HEK293 (cell line): ENCODE results near the gene CACNA2D1.

Source experiments
- CTCF ChIA-PET: fragments of 350-600 bp; formaldehyde crosslinking; extraction: SDS; loops from one replicate; lab custom pipeline; 2021; ENCODE audit warnings: antibody characterized with exemption; lab: Yijun Ruan, JAX
- POLR2A ChIA-PET: fragments of 300-600 bp; formaldehyde crosslinking; extraction: SDS; loops from one replicate; lab custom pipeline; 2020; ENCODE audit warnings: antibody characterized with exemption, inconsistent platforms; lab: Yijun Ruan, JAX
- H3K27ac ChIP-seq: fragments of 200-500 bp; sonication (Bioruptor generic); 2 replicates; pipeline ENCODE4 v1.5.1; 2014; ENCODE audit warnings: low read depth, low read length, control low read depth, inconsistent platforms; ENCODE audit errors: extremely low read depth
- H3K36me3 ChIP-seq, 2 experiments: fragments of 200-500 bp in 1 of 2; sonication (Bioruptor generic) in 1 of 2; 1 replicate in 1 of 2; 2 replicates in 1 of 2; pipeline ENCODE4 v1.5.1; 2014 to 2017; ENCODE audit warnings: inconsistent platforms in 2 of 2, low read length in 2 of 2; ENCODE audit not compliant: control insufficient read depth in 2 of 2, insufficient read depth in 1 of 2
- H3K4me1 ChIP-seq: fragments of 200-500 bp; sonication (Bioruptor generic); 2 replicates; pipeline ENCODE4 v1.5.1; 2014; ENCODE audit warnings: mild to moderate bottlenecking, low read length, inconsistent platforms; ENCODE audit not compliant: control insufficient read depth, insufficient read depth
- H3K4me3 ChIP-seq: 2 replicates; pipeline ENCODE4 v1.5.1; 2011; ENCODE audit warnings: low read depth, mild to moderate bottlenecking, control low read depth, low read length, moderate library complexity
- H3K9me3 ChIP-seq: fragments of 200-500 bp; sonication (Bioruptor generic); 2 replicates; pipeline ENCODE4 v1.5.1; 2014; ENCODE audit warnings: low read depth, low read length, inconsistent platforms; ENCODE audit not compliant: control insufficient read depth, insufficient read depth
- GLI2 ChIP-seq: fragments of 450-650 bp; formaldehyde crosslinking; IDR thresholded peaks from 2 replicates; pipeline ENCODE4; 2017; ENCODE audit warnings: missing biosample characterization, missing genetic modification characterization, low read depth, borderline replicate concordance
- OSR2 ChIP-seq: fragments of 450-650 bp; formaldehyde crosslinking; IDR thresholded peaks from 2 replicates; pipeline ENCODE4 v1.5.1; 2016; ENCODE audit warnings: missing biosample characterization, missing genetic modification characterization
- ZFP69B ChIP-seq: fragments of 450-650 bp; formaldehyde crosslinking; IDR thresholded peaks from 2 replicates; pipeline ENCODE4 v1.5.1; 2016; ENCODE audit warnings: missing biosample characterization, missing genetic modification characterization
- ZIC2 ChIP-seq: fragments of 450-650 bp; formaldehyde crosslinking; IDR thresholded peaks from 2 replicates; pipeline ENCODE4 v1.5.1; 2016; ENCODE audit warnings: missing biosample characterization, missing genetic modification characterization
- ZNF121 ChIP-seq: fragments of 450-650 bp; formaldehyde crosslinking; IDR thresholded peaks from 2 replicates; pipeline ENCODE4 v1.5.1; 2016; ENCODE audit warnings: missing biosample characterization, missing genetic modification characterization
- ZNF138 ChIP-seq: fragments of 450-650 bp; formaldehyde crosslinking; IDR thresholded peaks from 2 replicates; pipeline ENCODE4 v1.5.1; 2016; ENCODE audit warnings: missing biosample characterization, missing genetic modification characterization, borderline replicate concordance
- ZNF2 ChIP-seq: fragments of 450-650 bp; formaldehyde crosslinking; IDR thresholded peaks from 2 replicates; pipeline ENCODE4 v1.5.1; 2016; ENCODE audit warnings: missing biosample characterization, missing genetic modification characterization
- ZNF248 ChIP-seq: fragments of 450-650 bp; formaldehyde crosslinking; IDR thresholded peaks from 2 replicates; pipeline ENCODE4 v1.5.1; 2017; ENCODE audit warnings: missing biosample characterization, missing genetic modification characterization
- ZNF292 ChIP-seq: fragments of 450-650 bp; formaldehyde crosslinking; IDR thresholded peaks from 2 replicates; pipeline ENCODE4 v1.5.1; 2016; ENCODE audit warnings: low read depth, missing biosample characterization, missing genetic modification characterization, borderline replicate concordance
- ZNF394 ChIP-seq: fragments of 450-650 bp; formaldehyde crosslinking; IDR thresholded peaks from 2 replicates; pipeline ENCODE4 v1.5.1; 2016; ENCODE audit warnings: missing biosample characterization, missing genetic modification characterization, mild to moderate bottlenecking, moderate library complexity, borderline replicate concordance
- ZNF416 ChIP-seq: fragments of 450-650 bp; formaldehyde crosslinking; IDR thresholded peaks from 2 replicates; pipeline ENCODE4 v1.5.1; 2016; ENCODE audit warnings: missing biosample characterization, missing genetic modification characterization
- ZNF529 ChIP-seq: fragments of 450-650 bp; formaldehyde crosslinking; IDR thresholded peaks from 2 replicates; pipeline ENCODE4 v1.5.1; 2017; ENCODE audit warnings: missing genetic modification characterization, missing biosample characterization; ENCODE audit not compliant: insufficient replicate concordance
- ZNF629 ChIP-seq: fragments of 450-650 bp; formaldehyde crosslinking; IDR thresholded peaks from 2 replicates; pipeline ENCODE4 v1.5.1; 2017; ENCODE audit warnings: missing biosample characterization, missing genetic modification characterization
- ZNF768 ChIP-seq: fragments of 450-650 bp; formaldehyde crosslinking; IDR thresholded peaks from 2 replicates; pipeline ENCODE4 v1.5.1; 2018; ENCODE audit warnings: missing biosample characterization, mild to moderate bottlenecking, missing genetic modification characterization
- TF ChIP-seq, protein P1 (sequence below): fragments of 450-650 bp; IDR thresholded peaks from 2 replicates; pipeline ENCODE4 v1.5.1; 2018; ENCODE audit warnings: missing biosample characterization, missing genetic modification characterization
- TF ChIP-seq, protein P2 (sequence below): fragments of 450-650 bp; formaldehyde crosslinking; IDR thresholded peaks from 2 replicates; pipeline ENCODE4 v1.5.1; 2016; ENCODE audit warnings: missing biosample characterization, missing genetic modification characterization
- TF ChIP-seq, protein P3 (sequence below): fragments of 450-650 bp; formaldehyde crosslinking; IDR thresholded peaks from 2 replicates; pipeline ENCODE4 v1.5.1; 2016; ENCODE audit warnings: missing biosample characterization, missing genetic modification characterization, low read depth
- TF ChIP-seq, protein P4 (sequence below): fragments of 450-650 bp; formaldehyde crosslinking; IDR thresholded peaks from 2 replicates; pipeline ENCODE4 v1.5.1; 2016; ENCODE audit warnings: missing biosample characterization, missing genetic modification characterization, low read depth
- TF ChIP-seq, protein P5 (sequence below): fragments of 450-650 bp; formaldehyde crosslinking; IDR thresholded peaks from 2 replicates; pipeline ENCODE4 v1.5.1; 2017; ENCODE audit warnings: missing biosample characterization, missing genetic modification characterization

CACNA2D1 gene

DNA sequence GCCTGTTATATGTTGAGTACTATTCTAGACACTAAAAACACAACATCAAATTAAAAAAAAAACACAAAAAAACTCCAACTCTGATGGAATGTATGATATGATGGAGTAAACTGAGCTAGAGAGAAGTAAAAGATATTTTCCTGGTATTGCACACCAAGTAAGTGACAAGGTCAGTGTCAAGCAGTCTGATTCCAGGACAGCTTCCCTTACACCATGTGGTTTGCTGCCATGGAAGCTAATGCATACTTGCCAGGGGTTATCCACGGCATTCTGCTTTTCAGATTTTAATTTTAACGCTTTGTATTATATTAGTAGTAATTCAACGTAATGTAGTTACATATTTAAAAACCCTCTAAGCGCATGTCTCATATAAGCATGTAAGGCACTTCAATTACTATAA is 48.4 kb downstream of the CACNA2D1 start:
- TF ChIP-seq ZNF2 (tag by site-specific recombination) (no peak), ZNF629 (tag by site-specific recombination) (no peak), ZIC2 (tag by site-specific recombination) (no peak), ZFP69B (tag by site-specific recombination) (no peak), ZNF121 (no peak), ZNF394 (no peak), ZNF768 (tag by site-specific recombination) (no peak), ZNF248 (no peak), ZNF529 (tag by site-specific recombination) (no peak), ZNF416 (tag by site-specific recombination) (no peak), ZNF292 (tag by site-specific recombination) (no peak), GLI2 (tag by site-specific recombination) (no peak), ZNF138 (tag by site-specific recombination) (no peak), OSR2 (tag by site-specific recombination) (no peak)
- TF ChIP-seq, protein P1, sequence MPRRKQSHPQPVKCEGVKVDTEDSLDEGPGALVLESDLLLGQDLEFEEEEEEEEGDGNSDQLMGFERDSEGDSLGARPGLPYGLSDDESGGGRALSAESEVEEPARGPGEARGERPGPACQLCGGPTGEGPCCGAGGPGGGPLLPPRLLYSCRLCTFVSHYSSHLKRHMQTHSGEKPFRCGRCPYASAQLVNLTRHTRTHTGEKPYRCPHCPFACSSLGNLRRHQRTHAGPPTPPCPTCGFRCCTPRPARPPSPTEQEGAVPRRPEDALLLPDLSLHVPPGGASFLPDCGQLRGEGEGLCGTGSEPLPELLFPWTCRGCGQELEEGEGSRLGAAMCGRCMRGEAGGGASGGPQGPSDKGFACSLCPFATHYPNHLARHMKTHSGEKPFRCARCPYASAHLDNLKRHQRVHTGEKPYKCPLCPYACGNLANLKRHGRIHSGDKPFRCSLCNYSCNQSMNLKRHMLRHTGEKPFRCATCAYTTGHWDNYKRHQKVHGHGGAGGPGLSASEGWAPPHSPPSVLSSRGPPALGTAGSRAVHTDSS (tag by site-specific recombination) = no peak
- TF ChIP-seq, protein P2, sequence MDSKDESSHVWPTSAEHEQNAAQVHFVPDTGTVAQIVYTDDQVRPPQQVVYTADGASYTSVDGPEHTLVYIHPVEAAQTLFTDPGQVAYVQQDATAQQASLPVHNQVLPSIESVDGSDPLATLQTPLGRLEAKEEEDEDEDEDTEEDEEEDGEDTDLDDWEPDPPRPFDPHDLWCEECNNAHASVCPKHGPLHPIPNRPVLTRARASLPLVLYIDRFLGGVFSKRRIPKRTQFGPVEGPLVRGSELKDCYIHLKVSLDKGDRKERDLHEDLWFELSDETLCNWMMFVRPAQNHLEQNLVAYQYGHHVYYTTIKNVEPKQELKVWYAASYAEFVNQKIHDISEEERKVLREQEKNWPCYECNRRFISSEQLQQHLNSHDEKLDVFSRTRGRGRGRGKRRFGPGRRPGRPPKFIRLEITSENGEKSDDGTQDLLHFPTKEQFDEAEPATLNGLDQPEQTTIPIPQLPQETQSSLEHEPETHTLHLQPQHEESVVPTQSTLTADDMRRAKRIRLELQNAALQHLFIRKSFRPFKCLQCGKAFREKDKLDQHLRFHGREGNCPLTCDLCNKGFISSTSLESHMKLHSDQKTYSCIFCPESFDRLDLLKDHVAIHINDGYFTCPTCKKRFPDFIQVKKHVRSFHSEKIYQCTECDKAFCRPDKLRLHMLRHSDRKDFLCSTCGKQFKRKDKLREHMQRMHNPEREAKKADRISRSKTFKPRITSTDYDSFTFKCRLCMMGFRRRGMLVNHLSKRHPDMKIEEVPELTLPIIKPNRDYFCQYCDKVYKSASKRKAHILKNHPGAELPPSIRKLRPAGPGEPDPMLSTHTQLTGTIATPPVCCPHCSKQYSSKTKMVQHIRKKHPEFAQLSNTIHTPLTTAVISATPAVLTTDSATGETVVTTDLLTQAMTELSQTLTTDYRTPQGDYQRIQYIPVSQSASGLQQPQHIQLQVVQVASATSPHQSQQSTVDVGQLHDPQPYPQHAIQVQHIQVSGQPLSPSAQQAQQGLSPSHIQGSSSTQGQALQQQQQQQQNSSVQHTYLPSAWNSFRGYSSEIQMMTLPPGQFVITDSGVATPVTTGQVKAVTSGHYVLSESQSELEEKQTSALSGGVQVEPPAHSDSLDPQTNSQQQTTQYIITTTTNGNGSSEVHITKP (tag by site-specific recombination) = no peak
- TF ChIP-seq, protein P3, sequence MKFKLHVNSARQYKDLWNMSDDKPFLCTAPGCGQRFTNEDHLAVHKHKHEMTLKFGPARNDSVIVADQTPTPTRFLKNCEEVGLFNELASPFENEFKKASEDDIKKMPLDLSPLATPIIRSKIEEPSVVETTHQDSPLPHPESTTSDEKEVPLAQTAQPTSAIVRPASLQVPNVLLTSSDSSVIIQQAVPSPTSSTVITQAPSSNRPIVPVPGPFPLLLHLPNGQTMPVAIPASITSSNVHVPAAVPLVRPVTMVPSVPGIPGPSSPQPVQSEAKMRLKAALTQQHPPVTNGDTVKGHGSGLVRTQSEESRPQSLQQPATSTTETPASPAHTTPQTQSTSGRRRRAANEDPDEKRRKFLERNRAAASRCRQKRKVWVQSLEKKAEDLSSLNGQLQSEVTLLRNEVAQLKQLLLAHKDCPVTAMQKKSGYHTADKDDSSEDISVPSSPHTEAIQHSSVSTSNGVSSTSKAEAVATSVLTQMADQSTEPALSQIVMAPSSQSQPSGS = no peak
- TF ChIP-seq, protein P4, sequence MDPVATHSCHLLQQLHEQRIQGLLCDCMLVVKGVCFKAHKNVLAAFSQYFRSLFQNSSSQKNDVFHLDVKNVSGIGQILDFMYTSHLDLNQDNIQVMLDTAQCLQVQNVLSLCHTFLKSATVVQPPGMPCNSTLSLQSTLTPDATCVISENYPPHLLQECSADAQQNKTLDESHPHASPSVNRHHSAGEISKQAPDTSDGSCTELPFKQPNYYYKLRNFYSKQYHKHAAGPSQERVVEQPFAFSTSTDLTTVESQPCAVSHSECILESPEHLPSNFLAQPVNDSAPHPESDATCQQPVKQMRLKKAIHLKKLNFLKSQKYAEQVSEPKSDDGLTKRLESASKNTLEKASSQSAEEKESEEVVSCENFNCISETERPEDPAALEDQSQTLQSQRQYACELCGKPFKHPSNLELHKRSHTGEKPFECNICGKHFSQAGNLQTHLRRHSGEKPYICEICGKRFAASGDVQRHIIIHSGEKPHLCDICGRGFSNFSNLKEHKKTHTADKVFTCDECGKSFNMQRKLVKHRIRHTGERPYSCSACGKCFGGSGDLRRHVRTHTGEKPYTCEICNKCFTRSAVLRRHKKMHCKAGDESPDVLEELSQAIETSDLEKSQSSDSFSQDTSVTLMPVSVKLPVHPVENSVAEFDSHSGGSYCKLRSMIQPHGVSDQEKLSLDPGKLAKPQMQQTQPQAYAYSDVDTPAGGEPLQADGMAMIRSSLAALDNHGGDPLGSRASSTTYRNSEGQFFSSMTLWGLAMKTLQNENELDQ (tag by site-specific recombination) = no peak
- TF ChIP-seq, protein P5, sequence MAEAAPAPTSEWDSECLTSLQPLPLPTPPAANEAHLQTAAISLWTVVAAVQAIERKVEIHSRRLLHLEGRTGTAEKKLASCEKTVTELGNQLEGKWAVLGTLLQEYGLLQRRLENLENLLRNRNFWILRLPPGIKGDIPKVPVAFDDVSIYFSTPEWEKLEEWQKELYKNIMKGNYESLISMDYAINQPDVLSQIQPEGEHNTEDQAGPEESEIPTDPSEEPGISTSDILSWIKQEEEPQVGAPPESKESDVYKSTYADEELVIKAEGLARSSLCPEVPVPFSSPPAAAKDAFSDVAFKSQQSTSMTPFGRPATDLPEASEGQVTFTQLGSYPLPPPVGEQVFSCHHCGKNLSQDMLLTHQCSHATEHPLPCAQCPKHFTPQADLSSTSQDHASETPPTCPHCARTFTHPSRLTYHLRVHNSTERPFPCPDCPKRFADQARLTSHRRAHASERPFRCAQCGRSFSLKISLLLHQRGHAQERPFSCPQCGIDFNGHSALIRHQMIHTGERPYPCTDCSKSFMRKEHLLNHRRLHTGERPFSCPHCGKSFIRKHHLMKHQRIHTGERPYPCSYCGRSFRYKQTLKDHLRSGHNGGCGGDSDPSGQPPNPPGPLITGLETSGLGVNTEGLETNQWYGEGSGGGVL = no peak
- CTCF ChIA-PET = no interaction called here
- Histone ChIP-seq H3K9me3 (no peaks in the 10 kb centered on the region), H3K27ac (no peak overlapping the region), H3K36me3 (peaks cover 0 to 3% of the 10 kb centered on the region in 2 experiments; a peak in 1 of 3 replicates), H3K4me1 (peaks cover 5% of the 10 kb centered on the region; the same call in 1 of the 2 replicates), H3K4me3 (no peak overlapping the region)
- POLR2A ChIA-PET = no interaction called here
